Testis (tissue), 2 donors: ENCODE data around the gene IL6R.

Experiments
- POLR2A ChIP-seq: fragments of 450-650 bp; IDR thresholded peaks from one replicate; pipeline ENCODE4 v1.6.1; 2017; ENCODE audit warnings: antibody characterized with exemption, mild to moderate bottlenecking, moderate library complexity
- TF ChIP-seq, protein P1 (sequence below), 3 experiments: fragments of 450-650 bp in 2 of 3; fragments of 200-600 bp in 1 of 3; sonication (generic) in 1 of 3; IDR thresholded peaks; one replicate each; pipeline ENCODE4 v1.5.1; 2016 to 2019; ENCODE audit warnings: antibody characterized with exemption in 3 of 3, mild to moderate bottlenecking in 2 of 3, moderate library complexity in 1 of 3

DNA sequence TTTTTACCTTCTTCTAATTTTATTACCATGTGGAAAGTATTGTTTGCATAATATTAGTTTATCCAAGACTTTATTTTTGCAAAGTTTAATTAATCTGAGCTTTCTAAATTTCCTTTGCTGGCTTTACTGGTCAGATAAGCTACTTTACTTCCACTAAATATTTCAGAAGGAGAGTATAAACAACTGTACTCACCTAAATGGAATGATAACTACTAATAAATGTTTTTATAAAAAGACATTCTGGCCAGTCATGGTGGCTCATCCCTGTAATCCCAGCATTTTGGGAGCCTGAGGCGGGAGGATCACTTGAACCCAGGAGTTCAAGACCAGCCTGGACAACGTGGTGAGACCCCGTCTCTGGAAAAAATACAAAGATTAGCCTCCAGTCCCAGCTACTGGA lies 43.8 kb upstream of the IL6R start:
- TF ChIP-seq, protein P1, sequence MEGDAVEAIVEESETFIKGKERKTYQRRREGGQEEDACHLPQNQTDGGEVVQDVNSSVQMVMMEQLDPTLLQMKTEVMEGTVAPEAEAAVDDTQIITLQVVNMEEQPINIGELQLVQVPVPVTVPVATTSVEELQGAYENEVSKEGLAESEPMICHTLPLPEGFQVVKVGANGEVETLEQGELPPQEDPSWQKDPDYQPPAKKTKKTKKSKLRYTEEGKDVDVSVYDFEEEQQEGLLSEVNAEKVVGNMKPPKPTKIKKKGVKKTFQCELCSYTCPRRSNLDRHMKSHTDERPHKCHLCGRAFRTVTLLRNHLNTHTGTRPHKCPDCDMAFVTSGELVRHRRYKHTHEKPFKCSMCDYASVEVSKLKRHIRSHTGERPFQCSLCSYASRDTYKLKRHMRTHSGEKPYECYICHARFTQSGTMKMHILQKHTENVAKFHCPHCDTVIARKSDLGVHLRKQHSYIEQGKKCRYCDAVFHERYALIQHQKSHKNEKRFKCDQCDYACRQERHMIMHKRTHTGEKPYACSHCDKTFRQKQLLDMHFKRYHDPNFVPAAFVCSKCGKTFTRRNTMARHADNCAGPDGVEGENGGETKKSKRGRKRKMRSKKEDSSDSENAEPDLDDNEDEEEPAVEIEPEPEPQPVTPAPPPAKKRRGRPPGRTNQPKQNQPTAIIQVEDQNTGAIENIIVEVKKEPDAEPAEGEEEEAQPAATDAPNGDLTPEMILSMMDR (IDR thresholded peaks at IDR 0.05), result no peak
- TF ChIP-seq POLR2A, result no peak
